HepG2 (cell line): ENCODE measurements around the gene FAM3A. TPM values are rescaled to one million over a fixed set of nuclear protein-coding genes. Genes with fewer than 3 reads are reported as not detected.

ENCODE experiments used
- CHD2 ChIP-seq: IDR thresholded peaks from 2 replicates; pipeline ENCODE4 v1.6.1; 2011; ENCODE audit warnings: low read depth, low read length, improper control_type of control experiment
- CSRNP1 ChIP-seq: sonication (generic); formaldehyde crosslinking; IDR thresholded peaks from 2 replicates; pipeline ENCODE4 v1.8.1; 2023; ENCODE audit warnings: mild to moderate bottlenecking, missing genetic modification reagents
- FOXO4 ChIP-seq: sonication (generic); formaldehyde crosslinking; conservative IDR thresholded peaks from 2 replicates; pipeline ENCODE4 v1.8.1; 2023; ENCODE audit warnings: missing genetic modification reagents
- GATA4 ChIP-seq: sonication (generic); IDR thresholded peaks from 2 replicates; pipeline ENCODE4 v1.6.1; 2016; ENCODE audit warnings: antibody characterized with exemption, low read depth, borderline replicate concordance
- NFATC3 ChIP-seq: sonication (generic); formaldehyde crosslinking; IDR thresholded peaks from 2 replicates; pipeline ENCODE4 v1.5.1; 2020; ENCODE audit warnings: mild to moderate bottlenecking, missing genetic modification reagents
- PITX1 ChIP-seq: sonication (generic); formaldehyde crosslinking; IDR thresholded peaks from 2 replicates; pipeline ENCODE4 v1.5.1; 2020; ENCODE audit warnings: mild to moderate bottlenecking, missing genetic modification reagents
- RARG ChIP-seq: sonication (generic); formaldehyde crosslinking; IDR thresholded peaks from 2 replicates; pipeline ENCODE4 v1.4.0; 2020; ENCODE audit warnings: low read depth, mild to moderate bottlenecking, missing genetic modification reagents
- RELA ChIP-seq: sonication (generic); formaldehyde crosslinking; IDR thresholded peaks from 2 replicates; pipeline ENCODE4 v1.4.0; 2020; ENCODE audit warnings: missing genetic modification reagents
- RFX3 ChIP-seq: IDR thresholded peaks from 2 replicates; pipeline ENCODE4 v1.6.1; 2016; ENCODE audit warnings: missing biosample characterization, missing genetic modification reagents
- SALL1 ChIP-seq: sonication (generic); formaldehyde crosslinking; IDR thresholded peaks from 2 replicates; pipeline ENCODE4 v1.8.0; 2022; ENCODE audit warnings: mild to moderate bottlenecking, missing genetic modification reagents
- SETDB1 ChIP-seq: sonication (generic); formaldehyde crosslinking; IDR thresholded peaks from 2 replicates; pipeline ENCODE4 v1.5.1; 2020; ENCODE audit warnings: missing genetic modification reagents, mild to moderate bottlenecking, borderline replicate concordance
- TSC22D2 ChIP-seq: sonication (generic); formaldehyde crosslinking; IDR thresholded peaks from 2 replicates; pipeline ENCODE4 v1.5.1; 2020; ENCODE audit warnings: missing genetic modification reagents, mild to moderate bottlenecking, borderline replicate concordance
- USF2 ChIP-seq, 2 experiments: sonication (generic) in 1 of 2; formaldehyde crosslinking in 1 of 2; IDR thresholded peaks; 2 replicates each; pipeline versions ENCODE4 v1.5.1 to v1.6.1; 2011 to 2020; ENCODE audit warnings: borderline replicate concordance in 1 of 2, low read depth in 1 of 2, low read length in 1 of 2, mild to moderate bottlenecking in 1 of 2, missing genetic modification reagents in 1 of 2, moderate library complexity in 1 of 2
- ZBTB14 ChIP-seq: sonication (generic); formaldehyde crosslinking; IDR thresholded peaks from 2 replicates; pipeline ENCODE4 v1.4.0; 2020; ENCODE audit warnings: missing genetic modification reagents
- ZBTB39 ChIP-seq: sonication (generic); formaldehyde crosslinking; IDR thresholded peaks from 2 replicates; pipeline ENCODE4 v1.5.0; 2020; ENCODE audit warnings: missing genetic modification reagents
- ZFP36L1 ChIP-seq: sonication (generic); formaldehyde crosslinking; IDR thresholded peaks from 2 replicates; pipeline ENCODE4 v1.8.0; 2022; ENCODE audit warnings: mild to moderate bottlenecking, missing genetic modification reagents, moderate library complexity
- ZMAT3 ChIP-seq: sonication (generic); formaldehyde crosslinking; conservative IDR thresholded peaks from 2 replicates; pipeline ENCODE4 v1.7.0; 2021; ENCODE audit warnings: missing genetic modification reagents
- ZNF24 ChIP-seq: fragments of 450-650 bp; IDR thresholded peaks from 2 replicates; pipeline ENCODE4 v1.6.1; 2017; ENCODE audit warnings: antibody characterized with exemption, mild to moderate bottlenecking
- ZNF556 ChIP-seq: sonication (generic); formaldehyde crosslinking; IDR thresholded peaks from 2 replicates; pipeline ENCODE4 v1.4.0; 2020; ENCODE audit warnings: mild to moderate bottlenecking, missing genetic modification reagents, borderline replicate concordance
- ZNF607 ChIP-seq: sonication (generic); formaldehyde crosslinking; IDR thresholded peaks from 2 replicates; pipeline ENCODE4 v1.5.1; 2020; ENCODE audit warnings: missing genetic modification reagents, mild to moderate bottlenecking, borderline replicate concordance
- polyA plus RNA-seq, 8 experiments: library from polyadenylated mRNA; depleted of rRNA in 3 of 8; stranded (reverse) in 7 of 8; unstranded in 1 of 8; fragments of >200 nt; fragmentation: Illumina TruSeq in 4 of 8; extraction: Trizol in 4 of 8; gene quantifications; 2 replicates each; pipeline versions ENCODE4 v1.2.1 to v1.2.3, GENCODE V29; 2011 to 2016; ENCODE audit warnings: low read depth in 4 of 8, missing spikeins in 1 of 8, mixed read lengths in 1 of 8; ENCODE audit not compliant: insufficient read depth in 1 of 8
- total RNA-seq, 5 experiments: library from RNA; depleted of rRNA; stranded (reverse); fragments of >200 nt; fragmentation: Illumina TruSeq; extraction: Trizol; gene quantifications; 2 replicates each; pipeline ENCODE4 v1.2.3, GENCODE V29; 2016; ENCODE audit warnings: low read depth in 1 of 5

The FAM3A gene
- total and polyA plus RNA-seq, 2 of the 13 experiments (the other 11 are each of a cell fraction or from before 2014, with no cell fraction given), result 11.2 to 22.7 TPM

GRCh38 chrX:154541896-154542722 lies 26.1 kb upstream of the FAM3A start (continued):
- TF ChIP-seq ZBTB14 (CRISPR knock-in tag) (0 out of 2 replicates have a peak, but pooled peaks have one; percentile 3), CSRNP1 (peak; percentile 41; the same call in 1 of the 2 replicates), GATA4 (0 out of 2 replicates have a peak, but pooled peaks have one; percentile 37), SETDB1 (CRISPR knock-in tag) (no peak), NFATC3 (CRISPR knock-in tag) (no peak), CHD2 (no peak), ZMAT3 (CRISPR knock-in tag) (no peak; the same call in 1 of the 2 replicates), ZNF24 (no peak), ZBTB39 (no peak), ZNF556 (no peak), TSC22D2 (CRISPR knock-in tag) (no peak), SALL1 (CRISPR knock-in tag) (no peak), USF2 (IDR thresholded peaks at IDR 0.05; ENCODE audit: low read depth, low read length) (no peak), USF2 (CRISPR knock-in tag; IDR thresholded peaks at IDR 0.05; ENCODE audit: borderline replicate concordance) (no peak), FOXO4 (CRISPR knock-in tag) (no peak), RELA (CRISPR knock-in tag) (no peak), ZNF607 (no peak), RARG (CRISPR knock-in tag) (no peak), RFX3 (CRISPR knock-in tag) (no peak), PITX1 (CRISPR knock-in tag) (no peak), ZFP36L1 (no peak)
